HepG2 (cell line): ENCODE results near the gene PPIG. TPM values are rescaled to one million over a fixed set of nuclear protein-coding genes. Genes with fewer than 3 reads are reported as not detected.
A peak's percentile ranks its signal among the peaks of the same experiment; 100 is the strongest.
"Not testable (repeated sequence)": the region's sequence is repeated elsewhere in the genome, so short reads cannot be mapped to it uniquely, and the experiment has no call there.

Experiments used
- ATAC-seq: fragments of 200-7000 bp; cut with Tn5 transposase; 3 replicates; pipeline ENCODE4 v1.9.1; 2020; ENCODE audit warnings: mild to moderate bottlenecking, moderate library complexity
- BruUV-seq: library from RNA; stranded (reverse); fragments of 400-500 nt; replicated peaks from 2 replicates; lab custom pipeline; 2021; lab: Mats Ljungman, UMichigan
- CTCF ChIA-PET: fragments of 300-600 bp; formaldehyde crosslinking; extraction: SDS; loops from one replicate; lab custom pipeline; 2021; ENCODE audit warnings: low total read pairs, inconsistent platforms, low intra/inter-chr PET ratio; lab: Yijun Ruan, JAX
- POLR2A ChIA-PET: fragments of 350-600 bp; sonication (Branson Sonifier 250); formaldehyde crosslinking; loops from one replicate; lab custom pipeline; 2020; ENCODE audit warnings: antibody characterized with exemption, inconsistent platforms; lab: Yijun Ruan, JAX
- DNase-seq: peaks from one replicate; pipeline ENCODE4 v3.0.0-alpha.2; 2015; ENCODE audit warnings: low spot score
- FAIRE-seq: peaks from 3 replicates; lab custom pipeline; 2011; peaks lifted over from hg19 to GRCh38; lab: Jason Lieb, UNC
- H2AFZ ChIP-seq: one replicate; pipeline ENCODE4 v1.6.1; 2011; ENCODE audit warnings: low read length, inconsistent platforms
- H3K27ac ChIP-seq: fragments of 300-600 bp; 3 replicates; pipeline ENCODE4 v1.8.0; 2011; ENCODE audit warnings: mixed run types, mild to moderate bottlenecking, mixed read lengths, low read length, inconsistent platforms; ENCODE audit not compliant: insufficient read depth; ENCODE audit errors: extremely low read length
- H3K27me3 ChIP-seq, 2 experiments: fragments of 200-600 bp in 1 of 2; 2 replicates in 1 of 2; 3 replicates in 1 of 2; pipeline versions ENCODE4 v1.6.0 to v1.8.0; 2011; ENCODE audit warnings: low read length in 2 of 2, mild to moderate bottlenecking in 2 of 2, moderate library complexity in 2 of 2, inconsistent platforms in 1 of 2; ENCODE audit not compliant: insufficient read depth in 2 of 2, control insufficient read depth in 1 of 2
- H3K36me3 ChIP-seq, 2 experiments: fragments of 200-600 bp in 1 of 2; replicated peaks in 1 of 2; 2 replicates in 1 of 2; 3 replicates in 1 of 2; pipeline versions ENCODE4 v1.5.1 to v1.8.0; 2011; ENCODE audit warnings: low read length in 2 of 2, inconsistent platforms in 1 of 2; ENCODE audit not compliant: insufficient read depth in 2 of 2, control insufficient read depth in 1 of 2
- H3K4me1 ChIP-seq: 2 replicates; pipeline ENCODE4 v1.5.1; 2012; ENCODE audit warnings: low read length, inconsistent platforms; ENCODE audit not compliant: insufficient read depth
- H3K4me2 ChIP-seq: 2 replicates; pipeline ENCODE4 v1.6.0; 2011; ENCODE audit warnings: low read depth, low read length, inconsistent platforms
- H3K4me3 ChIP-seq, 3 experiments: fragments of 200-600 bp in 1 of 3; sonication (generic), shearing (Covaris generic) in 1 of 3; replicated peaks in 1 of 3; 2 replicates each; pipeline ENCODE4 v1.5.1; 2011 to 2016; ENCODE audit warnings: low read length in 3 of 3, inconsistent platforms in 2 of 3, low read depth in 2 of 3, mild to moderate bottlenecking in 2 of 3, control low read depth in 1 of 3, mixed read lengths in 1 of 3; ENCODE audit not compliant: insufficient read depth in 1 of 3
- H3K79me2 ChIP-seq: one replicate; pipeline ENCODE4 v1.6.1; 2011; ENCODE audit warnings: low read length, inconsistent platforms; ENCODE audit not compliant: insufficient read depth
- H3K9ac ChIP-seq: 2 replicates; pipeline ENCODE4 v1.6.0; 2011; ENCODE audit warnings: mild to moderate bottlenecking, low read depth, low read length, inconsistent platforms; ENCODE audit not compliant: insufficient read depth
- H3K9me3 ChIP-seq: 2 replicates; pipeline ENCODE4 v1.5.1; 2012; ENCODE audit warnings: mild to moderate bottlenecking, low read length
- H4K20me1 ChIP-seq: 2 replicates; pipeline ENCODE4 v1.6.0; 2011; ENCODE audit warnings: inconsistent platforms, mild to moderate bottlenecking, low read length, moderate library complexity; ENCODE audit not compliant: insufficient read depth
- ARID3A ChIP-seq: IDR thresholded peaks from 2 replicates; pipeline ENCODE4 v1.6.1; 2012; ENCODE audit warnings: low read depth, low read length, improper control_type of control experiment
- ELF3 ChIP-seq: IDR thresholded peaks from 2 replicates; pipeline ENCODE4 v1.6.1; 2016; ENCODE audit warnings: missing genetic modification reagents, missing compliant biosample characterization
- NFYC ChIP-seq: IDR thresholded peaks from 2 replicates; pipeline ENCODE4 v1.6.1; 2016; ENCODE audit warnings: missing genetic modification reagents, missing compliant biosample characterization
- SATB2 ChIP-seq: sonication (generic); formaldehyde crosslinking; IDR thresholded peaks from 2 replicates; pipeline ENCODE4 v1.5.0; 2020; ENCODE audit warnings: missing genetic modification reagents
- U2AF1 ChIP-seq: fragments of 200-400 bp; formaldehyde crosslinking; optimal IDR thresholded peaks from 2 replicates; pipeline ENCODE3; 2017; ENCODE audit warnings: mild to moderate bottlenecking, low read depth, low read length
- ZNF121 ChIP-seq: sonication (generic); formaldehyde crosslinking; IDR thresholded peaks from 2 replicates; pipeline ENCODE4 v1.5.0; 2020; ENCODE audit warnings: mild to moderate bottlenecking, missing genetic modification reagents
- WGBS: methylation state at CpG from one replicate; pipeline ENCODE4 v1.1.6; 2017; ENCODE audit warnings: low lambda C conversion rate; 5-methylcytosine and 5-hydroxymethylcytosine counted together
- in situ Hi-C: cut with HindIII; loops from 2 replicates; pipeline ENCODE4 v1.10.0; 2017; ENCODE audit warnings: low pct_unique_long_range_greater_than_20kb; ENCODE audit not compliant: extremely low pct_ligation_motif_present
- intact Hi-C: fragments of 100-400 bp; cut with micrococcal nuclease; formaldehyde crosslinking; loops from one replicate; pipeline ENCODE4 v1.10.0; 2022; ENCODE audit not compliant: unreplicated experiment
- polyA plus RNA-seq, 8 experiments: library from polyadenylated mRNA; depleted of rRNA in 3 of 8; stranded (reverse) in 7 of 8; unstranded in 1 of 8; fragments of >200 nt; fragmentation: Illumina TruSeq in 4 of 8; extraction: Trizol in 4 of 8; gene quantifications; 2 replicates each; pipeline versions ENCODE4 v1.2.1 to v1.2.3, GENCODE V29; 2011 to 2016; ENCODE audit warnings: low read depth in 4 of 8, missing spikeins in 1 of 8, mixed read lengths in 1 of 8; ENCODE audit not compliant: insufficient read depth in 1 of 8
- total RNA-seq, 5 experiments: library from RNA; depleted of rRNA; stranded (reverse); fragments of >200 nt; fragmentation: Illumina TruSeq; extraction: Trizol; gene quantifications; 2 replicates each; pipeline ENCODE4 v1.2.3, GENCODE V29; 2016; ENCODE audit warnings: low read depth in 1 of 5
- TF ChIP-seq, protein P1 (sequence below): sonication (generic); formaldehyde crosslinking; conservative IDR thresholded peaks from 2 replicates; pipeline ENCODE4 v1.4.0; 2020; ENCODE audit warnings: missing genetic modification reagents

The PPIG gene
- total and polyA plus RNA-seq, 2 of the 13 experiments (the other 11 are each of a cell fraction or from before 2014, with no cell fraction given) = 31.3 to 81.0 TPM

GRCh38 chr2:169561364-169561763 lies 22.8 kb upstream of the PPIG start:
- intact Hi-C loops (no loop called here), in situ Hi-C loops (no loop called here)
- no TSS peak for BruUV-seq
- TF ChIP-seq NFYC (CRISPR knock-in tag) = no peak
- TF ChIP-seq, protein P1, sequence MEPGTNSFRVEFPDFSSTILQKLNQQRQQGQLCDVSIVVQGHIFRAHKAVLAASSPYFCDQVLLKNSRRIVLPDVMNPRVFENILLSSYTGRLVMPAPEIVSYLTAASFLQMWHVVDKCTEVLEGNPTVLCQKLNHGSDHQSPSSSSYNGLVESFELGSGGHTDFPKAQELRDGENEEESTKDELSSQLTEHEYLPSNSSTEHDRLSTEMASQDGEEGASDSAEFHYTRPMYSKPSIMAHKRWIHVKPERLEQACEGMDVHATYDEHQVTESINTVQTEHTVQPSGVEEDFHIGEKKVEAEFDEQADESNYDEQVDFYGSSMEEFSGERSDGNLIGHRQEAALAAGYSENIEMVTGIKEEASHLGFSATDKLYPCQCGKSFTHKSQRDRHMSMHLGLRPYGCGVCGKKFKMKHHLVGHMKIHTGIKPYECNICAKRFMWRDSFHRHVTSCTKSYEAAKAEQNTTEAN (CRISPR knock-in tag) = no peak
- TF ChIP-seq ARID3A = peak; percentile 78; the same call in 1 of the 2 replicates
- TF ChIP-seq U2AF1 = no peak
- TF ChIP-seq ELF3 (CRISPR knock-in tag) = no peak
- no peak overlapping the region for H3K27ac ChIP-seq
- CTCF ChIA-PET = no interaction called here
- H2AFZ ChIP-seq = no peak overlapping the region
- no peak overlapping the region for H3K4me2 ChIP-seq
- peaks cover 0 to 3% of the 10 kb centered on the region in 2 experiments; a peak in 1 of 5 replicates for H3K36me3 ChIP-seq
- no peaks in the 10 kb centered on the region for H3K4me1 ChIP-seq
- H3K9me3 ChIP-seq = no peaks in the 10 kb centered on the region
- no peaks in the 10 kb centered on the region for H3K27me3 ChIP-seq
- no peaks in the 10 kb centered on the region for H4K20me1 ChIP-seq
- no peak for FAIRE-seq
- no peak overlapping the region for H3K4me3 ChIP-seq
- no peak for DNase-seq
- 98% methylated on average over 1 of the region's 1 CpG for WGBS
- H3K79me2 ChIP-seq = no peaks in the 10 kb centered on the region
- ATAC-seq = no peak
- H3K9ac ChIP-seq = no peak overlapping the region
- POLR2A ChIA-PET = no interaction called here

GRCh38 chr2:169562084-169562483 lies 22.1 kb upstream of the PPIG start:
- H2AFZ ChIP-seq, H3K4me2 ChIP-seq, intact Hi-C loops, H3K9me3 ChIP-seq, H4K20me1 ChIP-seq, CTCF ChIA-PET, POLR2A ChIA-PET, FAIRE-seq, BruUV-seq, H3K36me3 ChIP-seq, DNase-seq, H3K27me3 ChIP-seq, H3K4me1 ChIP-seq, H3K4me3 ChIP-seq, H3K27ac ChIP-seq, in situ Hi-C loops, H3K79me2 ChIP-seq, H3K9ac ChIP-seq: not testable (repeated sequence)
- ATAC-seq = peak; percentile 24; the same call in 2 of the 3 replicates
- WGBS = 92% methylated on average over 5 of the region's 5 CpGs
- TF ChIP-seq ARID3A = 0 out of 2 replicates have a peak, but pooled peaks have one; percentile 12
- TF ChIP-seq SATB2 (CRISPR knock-in tag) = 0 out of 2 replicates have a peak, but pooled peaks have one; percentile 80
- peak; percentile 32; the same call in 1 of the 2 replicates for TF ChIP-seq ZNF121 (CRISPR knock-in tag)
